Retina (tissue), 1 donor: ENCODE results near the gene RBM12.

Source experiments
- DNase-seq: peaks from one replicate; pipeline ENCODE4 v3.0.0-alpha.2; 2016

Gene RBM12

GRCh38 chr20:35652641-35653429, 11.9 kb downstream of the RBM12 start:
- DNase-seq, result no peak

DNA sequence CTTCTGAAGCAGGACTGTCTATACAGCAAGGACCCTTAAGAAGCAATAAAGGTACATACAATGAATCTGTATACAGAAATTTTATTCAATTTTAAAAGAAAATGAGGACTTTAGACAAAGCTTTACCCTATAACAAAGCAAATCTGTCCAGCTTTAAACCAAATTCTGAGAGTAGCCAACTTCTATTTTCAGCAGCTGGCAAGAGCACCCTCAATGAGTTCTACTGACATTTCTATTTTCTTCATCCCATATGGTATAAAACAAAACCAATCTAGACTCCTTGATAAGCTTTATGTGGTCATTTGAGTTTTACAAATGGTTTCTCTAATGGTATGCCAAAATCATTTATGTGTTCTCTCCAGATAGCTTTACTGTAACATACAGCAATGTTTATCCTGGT, 12.7 kb downstream of the RBM12 start:
- DNase-seq, result no peak

DNA sequence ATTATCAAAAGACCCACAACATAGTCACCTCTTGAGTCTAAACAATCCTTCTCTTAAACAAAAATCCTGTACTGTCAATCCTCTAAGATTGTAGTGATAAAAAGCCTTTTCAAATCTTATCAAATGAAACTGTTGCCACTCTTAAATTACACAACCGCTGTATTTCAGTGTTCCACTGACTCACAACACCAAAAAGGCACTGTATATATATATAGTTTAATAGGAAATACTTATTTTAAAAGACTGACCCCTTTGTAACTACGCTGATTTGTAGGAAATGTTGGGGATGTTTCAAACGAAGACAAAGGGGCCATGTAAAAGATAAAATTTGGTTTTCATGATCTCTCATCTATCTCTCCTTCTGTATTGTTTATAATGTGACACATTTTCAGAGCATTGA, 14.1 kb downstream of the RBM12 start:
- DNase-seq, result no peak

DNA sequence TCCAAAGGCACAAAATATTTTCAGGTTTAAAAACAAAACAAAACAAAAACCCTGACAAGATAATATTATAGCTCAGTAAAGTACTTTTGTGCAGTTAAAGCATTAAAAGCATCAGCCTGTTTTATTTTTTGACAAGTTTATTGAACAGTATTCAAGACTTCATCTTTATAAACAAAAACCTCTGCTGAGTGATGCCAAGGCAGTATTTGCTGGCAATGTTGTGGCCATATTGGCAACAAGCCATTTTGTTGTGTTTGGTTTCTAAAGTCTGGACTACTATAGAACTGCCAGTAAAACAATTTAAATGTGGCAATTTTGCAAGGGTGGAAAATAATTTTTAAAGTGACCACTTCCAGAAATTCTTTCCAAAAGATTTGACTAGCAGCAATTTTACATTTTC, 15.9 kb downstream of the RBM12 start:
- no peak for DNase-seq

- DNase-seq, result no peak
These were observed 19.9 kb downstream of the RBM12 start for GRCh38 chr20:35644806-35645205.

GRCh38 chr20:35643045-35643444, 21.7 kb downstream of the RBM12 start:
- DNase-seq, result no peak

- no peak for DNase-seq
These were observed 23.0 kb downstream of the RBM12 start for GRCh38 chr20:35641743-35642142.

DNA sequence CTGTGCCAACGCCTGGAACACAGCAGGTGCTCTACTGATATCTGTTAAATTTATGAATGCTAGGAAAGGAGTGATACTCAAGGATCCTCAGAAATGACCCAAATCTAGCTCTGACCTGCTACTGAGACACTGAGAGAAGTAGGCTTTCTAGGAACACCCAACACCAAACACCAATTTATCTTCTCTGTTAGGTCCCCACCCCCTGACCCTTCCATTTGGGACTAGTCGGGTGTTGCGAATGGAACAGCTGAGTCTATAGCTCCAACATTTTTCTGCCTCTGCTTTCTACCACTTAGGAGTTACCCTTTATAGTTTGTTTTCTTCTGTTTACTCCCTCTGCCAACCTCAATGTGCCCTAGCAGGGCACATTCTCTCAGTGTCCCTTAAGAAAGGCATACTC, 24.0 kb downstream of the RBM12 start:
- DNase-seq, result no peak

DNA sequence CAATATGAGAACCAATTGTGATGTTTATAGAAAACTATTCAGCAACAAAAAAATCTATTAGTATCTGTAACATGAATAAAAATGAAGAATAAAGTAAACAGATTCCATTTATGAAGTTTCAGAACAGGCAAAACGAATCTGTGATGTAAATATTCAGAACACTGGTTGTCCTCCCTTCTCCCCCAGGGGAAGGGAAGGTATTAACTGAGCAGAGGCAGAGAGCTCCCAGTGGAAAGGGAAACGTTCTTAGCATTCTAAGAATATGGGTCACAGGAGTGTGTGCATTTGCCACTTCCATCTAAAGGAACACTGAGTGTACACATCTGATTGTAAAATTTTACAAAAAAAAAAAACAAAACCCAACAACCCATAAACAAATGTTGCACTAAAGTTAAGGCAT, 25.9 kb downstream of the RBM12 start:
- no peak for DNase-seq

DNA sequence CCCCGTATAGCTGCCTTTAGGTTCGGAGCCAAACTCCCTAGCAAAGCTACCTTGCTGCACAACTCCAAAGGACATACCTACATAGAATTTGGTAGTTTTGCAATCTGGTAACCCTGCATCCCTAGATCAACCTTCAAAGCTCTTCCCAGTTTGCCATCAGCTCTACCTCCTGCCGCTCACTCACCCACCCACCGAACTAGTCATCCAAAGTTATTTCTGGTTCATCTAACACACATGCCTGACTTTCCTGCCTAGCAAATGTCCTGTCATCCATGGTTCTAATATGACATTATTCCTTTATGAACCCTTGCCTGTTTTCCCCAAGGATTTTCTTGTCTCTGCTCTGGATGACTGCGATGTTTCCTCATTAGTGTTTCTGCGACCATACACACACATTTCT, 27.4 kb downstream of the RBM12 start:
- peak; percentile 44 for DNase-seq

DNA sequence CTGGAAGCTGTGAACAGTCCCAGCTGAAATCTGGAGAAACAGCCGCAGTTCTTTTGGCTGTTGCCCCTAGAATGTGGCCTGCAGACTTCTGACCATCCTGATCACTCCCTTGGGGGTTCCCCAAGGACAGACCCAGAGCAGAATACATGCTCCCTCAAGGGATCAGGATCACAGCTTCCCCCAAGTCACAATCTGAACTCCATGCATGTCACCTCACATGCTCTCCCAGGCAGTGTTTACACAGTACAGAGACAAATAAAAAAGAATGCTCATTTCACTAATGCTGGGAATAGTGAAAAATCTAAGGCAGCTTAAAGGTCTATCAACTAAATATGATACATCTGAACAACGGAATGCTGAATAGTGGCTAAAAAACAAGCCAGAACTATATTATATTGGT, 28.6 kb downstream of the RBM12 start:
- no peak for DNase-seq

GRCh38 chr20:35635652-35636051, 29.0 kb downstream of the RBM12 start:
- DNase-seq, result no peak

- DNase-seq, result no peak
These were observed 32.1 kb downstream of the RBM12 start for GRCh38 chr20:35632539-35633115.

- DNase-seq, result no peak
These were observed 34.1 kb downstream of the RBM12 start for GRCh38 chr20:35630636-35631035.

DNA sequence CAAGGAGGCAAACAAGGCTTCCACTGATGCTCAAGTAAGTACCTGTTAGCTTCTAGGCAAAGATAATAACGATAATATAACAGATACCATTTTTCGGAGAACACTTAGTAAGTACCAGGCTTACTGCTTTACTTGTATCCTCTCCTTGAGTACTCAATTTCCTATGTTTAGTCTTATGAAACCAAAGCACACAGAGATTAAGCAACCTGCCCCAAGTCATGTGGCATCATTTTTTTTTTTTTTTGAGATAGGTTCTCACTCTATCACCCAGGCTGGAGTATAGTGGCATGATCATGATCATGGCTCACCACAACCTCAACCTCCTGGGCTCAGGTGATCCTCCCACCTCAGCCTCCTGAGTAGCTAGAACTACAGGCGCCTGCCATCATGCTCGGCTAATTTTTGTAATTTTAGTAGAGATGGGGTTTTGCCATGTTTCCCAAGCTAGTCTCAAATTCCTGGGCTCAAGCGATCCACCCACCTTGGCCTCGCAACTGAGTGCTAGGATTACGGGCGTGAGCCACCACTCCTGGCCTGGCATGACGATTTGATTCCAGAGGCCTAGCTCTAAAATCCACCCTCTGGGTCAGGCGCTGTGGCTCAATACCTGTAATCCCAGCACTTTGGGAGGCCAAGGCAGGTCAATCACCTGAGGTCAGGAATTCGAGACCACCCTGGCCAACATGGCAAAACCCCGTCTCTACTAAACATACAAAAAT, 35.1 kb downstream of the RBM12 start:
- DNase-seq, result no peak

DNA sequence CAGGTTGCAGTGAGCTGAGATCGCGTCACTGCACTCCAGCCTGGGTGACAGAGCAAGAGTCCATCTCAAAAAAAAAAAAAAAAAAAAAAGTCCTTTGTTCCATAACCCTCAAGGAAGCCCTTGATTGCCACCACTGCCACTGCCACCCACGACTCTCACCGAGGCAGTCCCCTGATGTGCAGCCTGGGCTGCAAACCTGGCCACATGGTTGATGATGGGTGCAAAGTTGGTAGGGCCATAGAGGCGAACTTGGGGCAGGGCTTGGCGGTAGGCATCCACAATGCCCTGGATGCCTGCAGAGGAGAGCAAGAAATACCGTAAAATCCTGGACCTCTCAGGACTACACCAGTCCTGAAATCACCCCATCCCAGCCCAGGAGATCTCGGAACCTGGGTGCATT, 37.6 kb downstream of the RBM12 start:
- DNase-seq, result no peak

GRCh38 chr20:35626386-35627001, 38.2 kb downstream of the RBM12 start:
- DNase-seq, result no peak

DNA sequence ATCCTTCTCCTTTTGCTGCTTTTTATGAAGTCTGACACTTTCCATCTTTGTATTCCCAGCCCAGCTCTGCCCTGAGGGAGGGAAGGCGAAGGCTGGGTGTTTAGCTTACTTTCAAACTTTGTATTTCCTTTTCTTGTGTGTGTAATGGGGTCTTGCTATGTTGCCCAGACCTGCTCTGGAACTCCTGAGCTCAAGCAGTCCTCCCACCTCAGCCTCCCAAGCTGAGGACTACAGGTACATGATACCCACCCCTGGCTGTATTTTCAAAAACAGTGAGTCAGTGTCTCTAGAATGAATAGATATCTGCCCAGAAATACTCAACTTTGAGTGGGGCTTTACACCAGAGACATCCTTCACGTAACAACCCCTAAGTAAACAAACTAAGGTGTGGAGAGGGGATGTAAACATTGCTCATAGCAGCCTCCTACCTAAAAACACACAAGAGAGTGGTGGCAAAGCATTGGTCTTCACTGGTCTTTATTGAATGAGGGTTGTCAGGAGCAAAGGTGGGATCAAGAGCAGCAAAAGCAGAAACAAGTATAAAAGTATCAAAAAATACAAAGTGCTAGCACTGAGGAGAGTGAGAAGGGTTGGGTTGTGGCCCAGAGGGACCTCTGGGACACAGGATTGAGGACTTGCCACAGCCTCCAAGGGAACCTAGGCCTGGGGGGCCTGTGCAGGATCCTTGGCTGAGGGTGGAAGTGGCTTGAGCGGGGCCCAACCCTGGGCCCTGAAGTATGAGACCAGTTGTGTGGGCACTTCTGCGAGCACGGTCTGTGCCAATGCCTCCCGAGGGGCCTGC, 38.9 kb downstream of the RBM12 start:
- DNase-seq, result no peak

DNA sequence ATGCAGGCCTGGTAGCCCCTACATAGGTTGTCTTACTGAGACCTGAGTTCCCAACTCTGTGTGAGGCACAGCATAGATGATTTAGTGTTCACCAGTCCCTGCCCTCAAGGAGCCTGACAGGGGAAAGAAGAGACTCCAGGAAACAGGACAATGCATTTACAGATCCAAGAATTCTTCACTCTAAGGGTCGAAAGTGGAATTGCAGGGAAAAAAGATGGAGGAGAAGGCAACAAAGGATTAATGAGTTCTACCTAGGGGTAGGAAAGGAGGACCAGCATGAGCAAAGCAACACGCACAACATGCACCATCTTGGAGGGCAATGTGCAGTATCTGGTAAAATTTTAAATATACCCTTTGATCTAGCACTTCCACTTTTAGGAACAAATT, 43.1 kb downstream of the RBM12 start:
- no peak for DNase-seq

DNA sequence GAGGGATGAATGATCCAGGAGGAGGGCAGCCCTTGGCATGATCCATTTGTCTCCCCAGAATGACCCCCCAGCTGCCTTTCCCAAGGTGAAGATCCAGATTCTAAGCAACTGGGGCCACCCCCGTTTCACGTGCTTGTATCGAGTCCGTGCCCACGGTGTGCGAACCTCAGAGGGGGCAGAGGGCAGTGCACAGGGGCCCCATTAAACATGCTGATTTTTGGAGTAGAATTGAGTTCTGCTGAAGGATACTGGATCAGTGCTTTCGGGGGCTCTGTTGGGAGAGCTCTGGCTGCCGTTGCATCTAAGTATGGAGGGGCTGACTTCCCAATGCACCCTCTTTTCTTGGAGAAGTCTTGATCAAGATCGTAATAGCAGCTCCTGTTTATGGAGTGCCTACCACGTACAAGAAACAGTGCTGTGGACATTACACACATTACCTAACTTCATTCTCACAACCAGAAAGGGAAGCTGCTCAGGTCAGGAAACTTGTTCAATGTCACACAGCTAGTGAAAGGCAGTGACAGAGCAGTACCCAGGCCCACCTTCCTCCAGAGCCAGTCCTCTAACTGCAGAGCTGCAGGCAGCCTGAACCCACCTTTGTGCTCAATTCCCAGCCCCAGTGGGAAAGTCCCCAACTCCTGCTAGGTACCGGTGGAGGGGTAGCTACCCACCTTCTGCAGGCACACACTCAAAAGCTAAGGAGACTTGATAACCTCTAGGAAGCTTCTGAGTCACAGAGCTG, 43.7 kb downstream of the RBM12 start:
- DNase-seq, result no peak

- DNase-seq, result peak; percentile 88
These were observed 45.3 kb downstream of the RBM12 start for GRCh38 chr20:35619196-35620095.
